HL-60 (cell line): Measurements from ENCODE around the gene DTD1.

ENCODE experiments used
- DNase-seq, 2 experiments: peaks; one replicate each; pipeline ENCODE4 v3.0.0-alpha.2; 2010 to 2020; ENCODE audit warnings: low read depth in 1 of 2, low spot score in 1 of 2
- H3K27ac ChIP-seq: fragments of 250-450 bp; sonication (Bioruptor Pico); replicated peaks from 2 replicates; pipeline ENCODE4 v1.5.1; 2020; ENCODE audit warnings: mild to moderate bottlenecking, moderate library complexity
- H3K27me3 ChIP-seq: fragments of 250-450 bp; sonication (Bioruptor Pico); 2 replicates; pipeline ENCODE4 v1.5.1; 2021; ENCODE audit warnings: mild to moderate bottlenecking, moderate library complexity; ENCODE audit not compliant: insufficient read depth, poor library complexity, severe bottlenecking
- H3K4me3 ChIP-seq: replicated peaks from 2 replicates; pipeline ENCODE4 v1.5.1; 2011; ENCODE audit warnings: mild to moderate bottlenecking, control low read depth, low read length; ENCODE audit not compliant: insufficient read depth
- CTCF ChIP-seq: IDR thresholded peaks from one replicate; pipeline ENCODE4 v1.5.1; 2011; ENCODE audit warnings: low read length, control low read depth, inconsistent platforms; ENCODE audit not compliant: insufficient read depth
- GABPA ChIP-seq: IDR thresholded peaks from 2 replicates; pipeline ENCODE4 v1.6.1; 2012; ENCODE audit warnings: low read depth
- POLR2AphosphoS5 ChIP-seq: IDR thresholded peaks from 2 replicates; pipeline ENCODE4 v1.6.1; 2012; ENCODE audit warnings: low read depth
- SPI1 ChIP-seq: IDR thresholded peaks from 2 replicates; pipeline ENCODE4 v1.6.1; 2012; ENCODE audit warnings: low read depth, mild to moderate bottlenecking, borderline replicate concordance
- TF ChIP-seq, protein P1 (sequence below): IDR thresholded peaks from 2 replicates; pipeline ENCODE4 v1.6.1; 2012; ENCODE audit warnings: low read depth; ENCODE audit not compliant: insufficient replicate concordance

The DTD1 gene

GRCh38 chr20:18815194-18815942, 227.5 kb downstream of the DTD1 start:
- Histone ChIP-seq H3K4me3 (no peak overlapping the region), H3K27ac (no peak overlapping the region), H3K27me3 (no peaks in the 10 kb centered on the region)
- DNase-seq, result no peak
- TF ChIP-seq POLR2AphosphoS5, result no peak
- TF ChIP-seq CTCF, result no peak
- no peak for TF ChIP-seq GABPA
- TF ChIP-seq SPI1, result no peak
- TF ChIP-seq, protein P1, sequence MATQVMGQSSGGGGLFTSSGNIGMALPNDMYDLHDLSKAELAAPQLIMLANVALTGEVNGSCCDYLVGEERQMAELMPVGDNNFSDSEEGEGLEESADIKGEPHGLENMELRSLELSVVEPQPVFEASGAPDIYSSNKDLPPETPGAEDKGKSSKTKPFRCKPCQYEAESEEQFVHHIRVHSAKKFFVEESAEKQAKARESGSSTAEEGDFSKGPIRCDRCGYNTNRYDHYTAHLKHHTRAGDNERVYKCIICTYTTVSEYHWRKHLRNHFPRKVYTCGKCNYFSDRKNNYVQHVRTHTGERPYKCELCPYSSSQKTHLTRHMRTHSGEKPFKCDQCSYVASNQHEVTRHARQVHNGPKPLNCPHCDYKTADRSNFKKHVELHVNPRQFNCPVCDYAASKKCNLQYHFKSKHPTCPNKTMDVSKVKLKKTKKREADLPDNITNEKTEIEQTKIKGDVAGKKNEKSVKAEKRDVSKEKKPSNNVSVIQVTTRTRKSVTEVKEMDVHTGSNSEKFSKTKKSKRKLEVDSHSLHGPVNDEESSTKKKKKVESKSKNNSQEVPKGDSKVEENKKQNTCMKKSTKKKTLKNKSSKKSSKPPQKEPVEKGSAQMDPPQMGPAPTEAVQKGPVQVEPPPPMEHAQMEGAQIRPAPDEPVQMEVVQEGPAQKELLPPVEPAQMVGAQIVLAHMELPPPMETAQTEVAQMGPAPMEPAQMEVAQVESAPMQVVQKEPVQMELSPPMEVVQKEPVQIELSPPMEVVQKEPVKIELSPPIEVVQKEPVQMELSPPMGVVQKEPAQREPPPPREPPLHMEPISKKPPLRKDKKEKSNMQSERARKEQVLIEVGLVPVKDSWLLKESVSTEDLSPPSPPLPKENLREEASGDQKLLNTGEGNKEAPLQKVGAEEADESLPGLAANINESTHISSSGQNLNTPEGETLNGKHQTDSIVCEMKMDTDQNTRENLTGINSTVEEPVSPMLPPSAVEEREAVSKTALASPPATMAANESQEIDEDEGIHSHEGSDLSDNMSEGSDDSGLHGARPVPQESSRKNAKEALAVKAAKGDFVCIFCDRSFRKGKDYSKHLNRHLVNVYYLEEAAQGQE, result no peak
